ENCODE results near the gene ERCC3.
"Not testable (repeated sequence)": the region's sequence is repeated elsewhere in the genome, so short reads cannot be mapped to it uniquely, and the experiment has no call there.

ERCC3 gene

GRCh38 chr2:127254386-127254981 is 39.5 kb downstream of the ERCC3 start:
- Histone ChIP-seq H3K4me1 (ENCODE audit: control insufficient read depth in 1 of 2, insufficient read depth in 2 of 2, low read length in 2 of 2) (no peaks in the 10 kb centered on the region), H3K36me3 (ENCODE audit: control insufficient read depth in 1 of 2, insufficient read depth in 2 of 2, low read length in 2 of 2) (peaks cover 23 to 31% of the 10 kb centered on the region in 2 donors), H3K27me3 (ENCODE audit: low read depth, low read length) (no peaks in the 10 kb centered on the region), H3K4me3 (ENCODE audit: low read depth in 1 of 2, low read length in 2 of 2) (no peak overlapping the region), H3K27ac (ENCODE audit: low read length) (no peak overlapping the region), H3K9me3 (ENCODE audit: control insufficient read depth in 1 of 2, low read length in 2 of 2) (no peaks in the 10 kb centered on the region)

GRCh38 chr2:127241184-127241583 is 52.8 kb downstream of the ERCC3 start:
- not testable (repeated sequence) for H3K27me3 ChIP-seq (ENCODE audit: low read depth, low read length); H3K27ac ChIP-seq (ENCODE audit: low read length); H3K4me3 ChIP-seq (ENCODE audit: low read depth in 1 of 2, low read length in 2 of 2); H3K9me3 ChIP-seq (ENCODE audit: control insufficient read depth in 1 of 2, low read length in 2 of 2); H3K4me1 ChIP-seq (ENCODE audit: control insufficient read depth in 1 of 2, insufficient read depth in 2 of 2, low read length in 2 of 2); H3K36me3 ChIP-seq (ENCODE audit: control insufficient read depth in 1 of 2, insufficient read depth in 2 of 2, low read length in 2 of 2)

- no peaks in the 10 kb centered on the region for H3K9me3 ChIP-seq (ENCODE audit: control insufficient read depth in 1 of 2, low read length in 2 of 2)
- no peak overlapping the region for H3K4me3 ChIP-seq (ENCODE audit: low read depth in 1 of 2, low read length in 2 of 2)
- no peaks in the 10 kb centered on the region for H3K4me1 ChIP-seq (ENCODE audit: control insufficient read depth in 1 of 2, insufficient read depth in 2 of 2, low read length in 2 of 2)
- H3K27me3 ChIP-seq (ENCODE audit: low read depth, low read length): no peaks in the 10 kb centered on the region
- H3K27ac ChIP-seq (ENCODE audit: low read length): no peak overlapping the region
- H3K36me3 ChIP-seq (ENCODE audit: control insufficient read depth in 1 of 2, insufficient read depth in 2 of 2, low read length in 2 of 2): no peaks in the 10 kb centered on the region
Observed at GRCh38 chr2:127239395-127239794, 54.5 kb downstream of the ERCC3 start.

- H3K27me3 ChIP-seq (ENCODE audit: low read depth, low read length); H3K4me1 ChIP-seq (ENCODE audit: control insufficient read depth in 1 of 2, insufficient read depth in 2 of 2, low read length in 2 of 2); H3K27ac ChIP-seq (ENCODE audit: low read length); H3K4me3 ChIP-seq (ENCODE audit: low read depth in 1 of 2, low read length in 2 of 2); H3K36me3 ChIP-seq (ENCODE audit: control insufficient read depth in 1 of 2, insufficient read depth in 2 of 2, low read length in 2 of 2); H3K9me3 ChIP-seq (ENCODE audit: control insufficient read depth in 1 of 2, low read length in 2 of 2): not testable (repeated sequence)
Observed at GRCh38 chr2:127237768-127238167, 56.2 kb downstream of the ERCC3 start.

GRCh38 chr2:127235082-127235702 is 58.8 kb downstream of the ERCC3 start:
- Histone ChIP-seq H3K36me3 (ENCODE audit: control insufficient read depth in 1 of 2, insufficient read depth in 2 of 2, low read length in 2 of 2) (no peaks in the 10 kb centered on the region), H3K27ac (ENCODE audit: low read length) (no peak overlapping the region), H3K4me3 (ENCODE audit: low read depth in 1 of 2, low read length in 2 of 2) (no peak overlapping the region), H3K27me3 (ENCODE audit: low read depth, low read length) (no peaks in the 10 kb centered on the region), H3K4me1 (ENCODE audit: control insufficient read depth in 1 of 2, insufficient read depth in 2 of 2, low read length in 2 of 2) (no peaks in the 10 kb centered on the region), H3K9me3 (ENCODE audit: control insufficient read depth in 1 of 2, low read length in 2 of 2) (no peaks in the 10 kb centered on the region)

GRCh38 chr2:127233710-127234109 is 60.2 kb downstream of the ERCC3 start:
- H3K9me3 ChIP-seq (ENCODE audit: control insufficient read depth in 1 of 2, low read length in 2 of 2): no peaks in the 10 kb centered on the region
- H3K4me1 ChIP-seq (ENCODE audit: control insufficient read depth in 1 of 2, insufficient read depth in 2 of 2, low read length in 2 of 2): no peaks in the 10 kb centered on the region
- H3K36me3 ChIP-seq (ENCODE audit: control insufficient read depth in 1 of 2, insufficient read depth in 2 of 2, low read length in 2 of 2): no peaks in the 10 kb centered on the region
- no peak overlapping the region for H3K4me3 ChIP-seq (ENCODE audit: low read depth in 1 of 2, low read length in 2 of 2)
- H3K27ac ChIP-seq (ENCODE audit: low read length): no peak overlapping the region
- no peaks in the 10 kb centered on the region for H3K27me3 ChIP-seq (ENCODE audit: low read depth, low read length)

GRCh38 chr2:127231130-127231865 is 62.6 kb downstream of the ERCC3 start:
- peaks cover 0 to 4% of the 10 kb centered on the region in 2 donors for H3K9me3 ChIP-seq (ENCODE audit: control insufficient read depth in 1 of 2, low read length in 2 of 2)
- H3K4me3 ChIP-seq (ENCODE audit: low read depth in 1 of 2, low read length in 2 of 2): no peak overlapping the region
- H3K27ac ChIP-seq (ENCODE audit: low read length): no peak overlapping the region
- H3K36me3 ChIP-seq (ENCODE audit: control insufficient read depth in 1 of 2, insufficient read depth in 2 of 2, low read length in 2 of 2): no peaks in the 10 kb centered on the region
- H3K4me1 ChIP-seq (ENCODE audit: control insufficient read depth in 1 of 2, insufficient read depth in 2 of 2, low read length in 2 of 2): no peaks in the 10 kb centered on the region
- H3K27me3 ChIP-seq (ENCODE audit: low read depth, low read length): no peaks in the 10 kb centered on the region

- Histone ChIP-seq H3K4me1 (ENCODE audit: control insufficient read depth in 1 of 2, insufficient read depth in 2 of 2, low read length in 2 of 2) (no peaks in the 10 kb centered on the region), H3K36me3 (ENCODE audit: control insufficient read depth in 1 of 2, insufficient read depth in 2 of 2, low read length in 2 of 2) (no peaks in the 10 kb centered on the region), H3K4me3 (ENCODE audit: low read depth in 1 of 2, low read length in 2 of 2) (no peak overlapping the region), H3K9me3 (ENCODE audit: control insufficient read depth in 1 of 2, low read length in 2 of 2) (peaks cover 0 to 4% of the 10 kb centered on the region in 2 donors), H3K27me3 (ENCODE audit: low read depth, low read length) (no peaks in the 10 kb centered on the region), H3K27ac (ENCODE audit: low read length) (no peak overlapping the region)
Observed at GRCh38 chr2:127229555-127229954, 64.4 kb downstream of the ERCC3 start.

GRCh38 chr2:127228102-127228501 is 65.8 kb downstream of the ERCC3 start:
- H3K4me1 ChIP-seq (ENCODE audit: control insufficient read depth in 1 of 2, insufficient read depth in 2 of 2, low read length in 2 of 2): no peaks in the 10 kb centered on the region
- no peaks in the 10 kb centered on the region for H3K36me3 ChIP-seq (ENCODE audit: control insufficient read depth in 1 of 2, insufficient read depth in 2 of 2, low read length in 2 of 2)
- no peak overlapping the region for H3K27ac ChIP-seq (ENCODE audit: low read length)
- no peak overlapping the region for H3K4me3 ChIP-seq (ENCODE audit: low read depth in 1 of 2, low read length in 2 of 2)
- no peaks in the 10 kb centered on the region for H3K27me3 ChIP-seq (ENCODE audit: low read depth, low read length)
- H3K9me3 ChIP-seq (ENCODE audit: control insufficient read depth in 1 of 2, low read length in 2 of 2): peaks cover 0 to 4% of the 10 kb centered on the region in 2 donors

GRCh38 chr2:127227264-127227660 is 66.7 kb downstream of the ERCC3 start:
- H3K36me3 ChIP-seq (ENCODE audit: control insufficient read depth in 1 of 2, insufficient read depth in 2 of 2, low read length in 2 of 2); H3K4me1 ChIP-seq (ENCODE audit: control insufficient read depth in 1 of 2, insufficient read depth in 2 of 2, low read length in 2 of 2); H3K9me3 ChIP-seq (ENCODE audit: control insufficient read depth in 1 of 2, low read length in 2 of 2); H3K27me3 ChIP-seq (ENCODE audit: low read depth, low read length); H3K4me3 ChIP-seq (ENCODE audit: low read depth in 1 of 2, low read length in 2 of 2); H3K27ac ChIP-seq (ENCODE audit: low read length): not testable (repeated sequence)

GRCh38 chr2:127226520-127227263 is 67.3 kb downstream of the ERCC3 start:
- Histone ChIP-seq H3K9me3 (ENCODE audit: control insufficient read depth in 1 of 2, low read length in 2 of 2) (peaks cover 0 to 4% of the 10 kb centered on the region in 2 donors), H3K27ac (ENCODE audit: low read length) (no peak overlapping the region), H3K27me3 (ENCODE audit: low read depth, low read length) (no peaks in the 10 kb centered on the region), H3K4me1 (ENCODE audit: control insufficient read depth in 1 of 2, insufficient read depth in 2 of 2, low read length in 2 of 2) (no peaks in the 10 kb centered on the region), H3K4me3 (ENCODE audit: low read depth in 1 of 2, low read length in 2 of 2) (peak overlapping the region; percentile 2 to 17), H3K36me3 (ENCODE audit: control insufficient read depth in 1 of 2, insufficient read depth in 2 of 2, low read length in 2 of 2) (no peaks in the 10 kb centered on the region)
